Lower leg skin (tissue), 4 donors: Measurements from ENCODE around the gene SLC6A3. TPM values are rescaled to one million over a fixed set of nuclear protein-coding genes. Genes with fewer than 3 reads are reported as not detected.

Experiments
- DNase-seq, 2 donors: peaks; one replicate each; pipeline ENCODE4 v3.0.0-alpha.2; 2019; ENCODE audit warnings: low spot score in 2 of 2
- H3K4me3 ChIP-seq: fragments of 200-600 bp; sonication (generic); 2 replicates; pipeline ENCODE4 v1.5.1; 2017; ENCODE audit warnings: mild to moderate bottlenecking, low read depth; ENCODE audit not compliant: poor library complexity, severe bottlenecking
- POLR2A ChIP-seq, 2 donors: fragments of 450-650 bp; IDR thresholded peaks; one replicate each; pipeline ENCODE4 v1.6.1; 2016 to 2017; ENCODE audit warnings: antibody characterized with exemption in 2 of 2, mild to moderate bottlenecking in 1 of 2, moderate library complexity in 1 of 2
- WGBS, 2 donors: methylation state at CpG; one replicate each; pipeline ENCODE4 v1.1.5; 2018; 5-methylcytosine and 5-hydroxymethylcytosine counted together
- intact Hi-C: fragments of 100-400 bp; cut with DNase I; formaldehyde crosslinking; loops from one replicate; pipeline ENCODE4 v1.15.0; 2023; ENCODE audit warnings: low total_unique reads
- total RNA-seq, 4 donors: library from RNA; depleted of rRNA; stranded (reverse); fragments of >200 nt; gene quantifications; one replicate each; pipeline ENCODE4 v1.1.0, GENCODE V29; 2016
- TF ChIP-seq, protein P1 (sequence below), 3 donors: fragments of 450-650 bp; IDR thresholded peaks; one replicate each; pipeline ENCODE4 v1.5.1; 2016; ENCODE audit warnings: antibody characterized with exemption in 3 of 3, mild to moderate bottlenecking in 3 of 3, moderate library complexity in 2 of 3

Gene SLC6A3
- total RNA-seq, 4 donors from 2014 or later: not detected

DNA sequence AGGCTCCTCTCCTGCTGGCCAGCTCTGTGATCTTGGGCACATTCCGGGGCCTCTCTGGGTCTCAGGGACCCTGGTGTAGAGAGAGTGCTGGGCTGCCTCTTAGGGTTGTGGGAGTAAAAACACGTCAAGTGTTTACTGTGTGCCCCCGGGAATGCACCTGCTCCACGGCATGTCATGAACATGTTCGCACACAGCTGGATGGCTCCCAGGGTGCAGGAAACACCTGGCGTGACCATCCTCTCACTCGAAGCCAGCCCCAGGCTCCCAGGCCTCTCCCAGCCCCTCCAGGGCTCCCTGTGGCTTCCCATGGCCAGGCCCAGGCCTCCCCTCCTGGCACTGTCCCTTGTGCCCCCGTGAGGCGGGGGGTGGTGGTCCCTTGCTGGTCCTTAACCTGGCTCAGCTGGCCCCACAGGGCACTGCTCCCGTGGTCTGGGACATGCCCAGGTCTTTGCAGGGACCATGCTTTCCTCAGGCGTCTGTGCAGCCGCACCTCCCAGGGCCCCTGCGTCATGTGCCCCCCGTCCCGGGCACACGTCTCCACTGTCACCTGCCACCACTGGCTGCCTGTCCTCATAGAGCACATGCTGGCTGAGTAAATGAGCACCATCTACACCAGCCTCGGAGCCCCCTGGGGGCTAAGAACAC is 44.9 kb downstream of the SLC6A3 start:
- 76 to 79% methylated on average over 15 to 17 of the region's 17 CpGs for WGBS, 2 donors
- intact Hi-C loops: no loop called here
- no peak for TF ChIP-seq POLR2A (IDR thresholded peaks at IDR 0.05)
- TF ChIP-seq, protein P1, sequence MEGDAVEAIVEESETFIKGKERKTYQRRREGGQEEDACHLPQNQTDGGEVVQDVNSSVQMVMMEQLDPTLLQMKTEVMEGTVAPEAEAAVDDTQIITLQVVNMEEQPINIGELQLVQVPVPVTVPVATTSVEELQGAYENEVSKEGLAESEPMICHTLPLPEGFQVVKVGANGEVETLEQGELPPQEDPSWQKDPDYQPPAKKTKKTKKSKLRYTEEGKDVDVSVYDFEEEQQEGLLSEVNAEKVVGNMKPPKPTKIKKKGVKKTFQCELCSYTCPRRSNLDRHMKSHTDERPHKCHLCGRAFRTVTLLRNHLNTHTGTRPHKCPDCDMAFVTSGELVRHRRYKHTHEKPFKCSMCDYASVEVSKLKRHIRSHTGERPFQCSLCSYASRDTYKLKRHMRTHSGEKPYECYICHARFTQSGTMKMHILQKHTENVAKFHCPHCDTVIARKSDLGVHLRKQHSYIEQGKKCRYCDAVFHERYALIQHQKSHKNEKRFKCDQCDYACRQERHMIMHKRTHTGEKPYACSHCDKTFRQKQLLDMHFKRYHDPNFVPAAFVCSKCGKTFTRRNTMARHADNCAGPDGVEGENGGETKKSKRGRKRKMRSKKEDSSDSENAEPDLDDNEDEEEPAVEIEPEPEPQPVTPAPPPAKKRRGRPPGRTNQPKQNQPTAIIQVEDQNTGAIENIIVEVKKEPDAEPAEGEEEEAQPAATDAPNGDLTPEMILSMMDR (IDR thresholded peaks at IDR 0.05): no peak
- DNase-seq: no peak
- no peak overlapping the region for H3K4me3 ChIP-seq

DNA sequence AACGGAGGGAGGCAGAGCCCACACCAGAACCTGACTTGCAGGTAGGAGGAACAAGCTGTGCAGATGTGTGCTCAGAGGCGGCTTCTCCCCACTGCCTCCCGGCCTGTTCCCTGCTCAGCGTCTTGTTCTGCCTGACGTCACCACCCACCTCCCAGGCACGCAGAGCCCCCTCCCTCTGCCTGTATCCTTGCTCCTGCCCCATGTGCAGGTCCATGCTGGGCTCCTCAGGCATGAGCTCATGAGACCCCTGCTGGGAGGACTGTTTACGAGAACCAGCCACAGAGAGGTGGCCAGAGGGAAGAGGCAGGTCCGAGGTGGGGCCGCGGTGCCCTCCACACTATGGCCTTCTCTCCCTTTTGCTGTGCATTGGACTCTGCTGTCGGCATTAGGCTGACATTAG is 45.5 kb downstream of the SLC6A3 start:
- no peak overlapping the region for H3K4me3 ChIP-seq
- TF ChIP-seq, protein P1 (IDR thresholded peaks at IDR 0.05): no peak
- TF ChIP-seq POLR2A (IDR thresholded peaks at IDR 0.05): no peak
- DNase-seq: no peak
- intact Hi-C loops: no loop called here
- 60 to 77% methylated on average over 11 of the region's 11 CpGs for WGBS, 2 donors

DNA sequence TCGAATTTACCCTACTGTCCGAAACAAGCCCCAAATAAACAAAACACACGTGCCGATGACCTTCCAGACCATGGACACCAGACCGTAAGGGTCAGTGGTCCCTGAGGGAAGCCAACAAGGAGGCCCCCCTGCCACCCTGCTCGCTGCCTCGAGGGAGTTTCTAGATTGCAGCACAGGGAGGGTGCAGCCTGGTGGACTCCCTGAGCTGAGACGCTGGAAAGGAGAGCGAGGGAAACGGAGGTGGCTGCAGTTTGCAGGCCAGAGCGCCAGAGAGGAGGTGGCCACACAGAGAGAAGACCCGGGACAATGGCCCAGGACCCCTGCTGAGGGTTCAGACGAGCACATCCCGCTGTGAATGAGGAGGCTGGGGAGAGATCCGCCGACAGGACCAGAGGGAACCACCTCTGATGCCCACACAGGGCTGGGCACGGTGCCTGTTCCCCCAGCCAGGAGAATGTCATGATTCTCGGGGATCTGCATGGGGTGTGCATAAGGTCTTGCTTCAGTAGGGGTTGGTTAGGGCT is 48.9 kb downstream of the SLC6A3 start:
- intact Hi-C loops: no loop called here
- no peak for DNase-seq
- H3K4me3 ChIP-seq: no peak overlapping the region
- TF ChIP-seq, protein P1 (IDR thresholded peaks at IDR 0.05): no peak
- no peak for TF ChIP-seq POLR2A (IDR thresholded peaks at IDR 0.05)
- WGBS, 2 donors: 62 to 63% methylated on average over 18 of the region's 18 CpGs

DNA sequence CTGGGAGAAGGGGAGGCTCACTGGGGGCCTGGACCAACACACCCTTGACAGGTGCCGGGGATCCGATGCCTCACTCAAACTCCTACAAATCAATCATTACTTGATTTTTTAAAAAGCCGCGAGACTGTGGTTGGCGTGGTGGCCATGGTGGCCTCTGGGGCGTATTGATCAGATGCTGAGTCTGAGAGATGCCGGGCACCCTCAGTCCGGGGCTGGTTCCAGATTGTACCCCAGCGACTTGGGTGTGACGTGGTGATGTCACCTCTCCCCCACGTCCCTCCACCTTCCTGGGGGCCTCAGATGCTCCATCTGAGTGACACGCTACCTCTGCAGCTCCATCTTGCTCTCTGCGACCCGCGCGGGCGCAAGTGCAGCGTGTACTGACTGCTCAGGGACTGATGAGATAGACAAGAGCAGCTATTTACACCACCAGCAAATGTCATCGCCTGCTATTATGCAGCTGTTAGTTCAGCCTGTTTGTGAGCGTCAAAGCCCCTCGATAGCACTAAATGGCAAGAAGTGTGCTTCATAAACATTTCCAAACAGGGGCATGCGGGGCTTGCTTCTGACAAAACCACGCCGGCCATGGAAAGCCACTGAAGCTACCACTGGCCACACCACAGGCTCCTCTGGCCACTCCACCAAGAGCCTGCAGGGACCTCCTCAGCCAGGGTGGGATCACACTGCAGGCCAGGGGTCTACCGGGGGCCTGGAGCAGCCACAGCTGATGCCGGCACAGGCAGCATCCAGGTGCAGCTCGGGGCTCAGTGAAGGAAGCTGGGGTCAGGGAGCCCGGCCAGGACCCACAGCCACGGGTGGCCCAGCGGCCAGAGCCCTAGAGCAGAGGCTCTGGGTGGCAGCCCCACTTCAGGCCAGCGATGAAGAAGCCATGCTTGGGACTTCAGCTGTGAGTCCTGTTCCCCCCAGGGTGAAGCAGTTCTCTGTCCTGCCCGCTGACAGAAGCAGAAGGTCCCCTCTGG is 50.1 kb downstream of the SLC6A3 start:
- no peak for DNase-seq
- WGBS, 2 donors: 83 to 85% methylated on average over 25 to 32 of the region's 32 CpGs
- intact Hi-C loops: no loop called here
- TF ChIP-seq POLR2A (IDR thresholded peaks at IDR 0.05): no peak
- TF ChIP-seq, protein P1 (IDR thresholded peaks at IDR 0.05): no peak
- no peak overlapping the region for H3K4me3 ChIP-seq

DNA sequence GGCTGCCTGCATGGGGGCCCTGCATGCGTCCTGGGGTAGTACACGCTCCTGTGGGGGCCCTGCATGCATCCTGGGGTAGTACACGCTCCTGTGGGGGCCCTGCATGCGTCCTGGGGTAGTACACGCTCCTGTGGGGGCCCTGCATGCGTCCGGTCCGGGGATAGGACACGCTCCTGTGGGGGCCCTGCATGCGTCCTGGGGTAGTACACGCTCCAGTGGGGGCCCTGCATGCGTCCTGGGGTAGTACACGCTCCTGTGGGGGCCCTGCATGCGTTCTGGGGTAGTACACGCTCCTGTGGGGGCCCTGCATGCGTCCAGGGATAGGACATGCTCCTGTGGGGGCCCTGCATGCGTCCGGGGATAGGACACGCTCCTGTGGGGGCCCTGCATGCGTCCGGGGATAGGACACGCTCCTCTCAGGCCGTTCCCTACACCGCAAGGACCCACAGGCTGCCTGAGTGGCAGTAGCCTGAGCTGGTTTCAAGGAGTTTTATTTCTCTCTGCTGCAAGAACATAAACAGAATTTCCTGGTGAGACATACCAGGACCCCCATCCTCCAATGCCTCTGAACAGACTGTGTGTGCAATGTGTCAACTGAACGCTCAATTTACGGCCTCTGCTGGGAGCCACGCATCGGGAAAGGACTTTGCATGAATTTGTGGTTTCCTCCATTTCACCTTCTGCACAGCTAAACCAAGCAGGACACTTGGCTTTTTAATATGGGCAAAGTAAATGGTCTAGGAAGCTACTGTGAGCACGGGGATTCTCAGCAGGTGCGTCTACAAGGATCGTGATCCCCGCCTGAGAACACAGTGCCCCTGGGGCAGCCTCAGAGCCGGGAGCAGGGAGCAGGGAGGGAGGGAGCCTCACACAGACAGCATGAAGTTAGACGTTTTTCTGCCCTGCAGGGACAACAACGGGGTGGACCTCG is 51.4 kb downstream of the SLC6A3 start:
- DNase-seq: no peak
- intact Hi-C loops: no loop called here
- no peak for TF ChIP-seq POLR2A (IDR thresholded peaks at IDR 0.05)
- TF ChIP-seq, protein P1 (IDR thresholded peaks at IDR 0.05): no peak
- no peak overlapping the region for H3K4me3 ChIP-seq
- WGBS, 2 donors: 60% methylated on average over 36 of the region's 36 CpGs
